ENCODE results near the gene FRYL.
"Not testable (repeated sequence)": the region's sequence is repeated elsewhere in the genome, so short reads cannot be mapped to it uniquely, and the experiment has no call there.

FRYL gene

DNA sequence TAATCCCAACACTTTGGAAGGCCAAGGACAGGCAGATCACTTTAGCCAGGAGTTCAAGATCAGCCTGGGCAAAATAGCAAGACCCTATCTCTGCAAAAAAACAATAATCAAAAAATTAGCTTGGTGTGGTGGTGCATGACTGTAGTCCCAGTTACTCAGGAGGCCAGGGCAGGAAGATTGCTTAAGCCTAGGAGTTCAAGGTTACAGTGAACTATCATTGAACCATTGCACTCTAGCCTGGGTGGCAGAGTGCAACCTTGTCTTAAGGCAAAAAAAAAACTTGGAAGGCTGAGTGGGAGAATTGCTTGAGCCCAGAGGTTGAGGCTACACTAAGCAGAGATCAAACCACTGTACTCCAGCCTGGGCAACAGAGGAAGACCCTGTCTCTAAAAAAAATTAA, 5.2 kb upstream of the FRYL start:
- no peak for DNase-seq

DNA sequence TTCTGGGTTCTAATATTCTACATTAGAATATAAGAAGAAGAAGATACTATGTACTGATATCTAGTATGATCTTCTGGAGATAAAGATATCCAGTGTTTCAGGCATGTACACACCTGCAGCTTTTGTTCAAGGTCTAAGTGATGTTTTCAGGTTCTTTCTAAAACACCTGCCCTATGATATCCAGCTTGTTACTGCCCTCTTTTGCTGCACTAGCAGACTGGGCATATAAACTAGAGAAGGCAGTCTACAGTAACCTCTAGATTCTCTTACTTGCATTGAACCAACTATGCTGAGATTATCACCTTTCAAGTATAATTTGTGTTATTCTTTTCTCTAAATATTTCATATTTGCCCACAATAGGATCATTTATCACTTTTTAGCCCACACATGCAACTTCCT, 1.9 kb upstream of the FRYL start:
- DNase-seq: no peak

DNA sequence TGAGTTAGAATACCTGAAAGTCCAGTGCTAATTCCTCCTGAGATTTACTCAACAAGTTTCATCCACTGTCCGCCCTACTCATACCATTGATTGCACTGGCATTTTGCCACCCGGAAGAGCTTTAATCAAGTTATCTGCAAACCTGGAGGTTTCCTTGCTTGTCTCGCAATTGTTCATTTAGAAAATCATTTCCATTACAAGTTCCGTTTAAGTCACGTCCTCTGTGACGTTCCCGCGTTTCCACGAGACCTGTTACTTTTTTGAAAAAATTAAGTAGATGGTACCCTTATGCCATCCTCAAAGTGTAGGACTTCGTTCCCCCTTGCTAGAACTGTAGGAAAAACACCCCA, 761 bp upstream of the FRYL start:
- peak; percentile 30 for DNase-seq

DNA sequence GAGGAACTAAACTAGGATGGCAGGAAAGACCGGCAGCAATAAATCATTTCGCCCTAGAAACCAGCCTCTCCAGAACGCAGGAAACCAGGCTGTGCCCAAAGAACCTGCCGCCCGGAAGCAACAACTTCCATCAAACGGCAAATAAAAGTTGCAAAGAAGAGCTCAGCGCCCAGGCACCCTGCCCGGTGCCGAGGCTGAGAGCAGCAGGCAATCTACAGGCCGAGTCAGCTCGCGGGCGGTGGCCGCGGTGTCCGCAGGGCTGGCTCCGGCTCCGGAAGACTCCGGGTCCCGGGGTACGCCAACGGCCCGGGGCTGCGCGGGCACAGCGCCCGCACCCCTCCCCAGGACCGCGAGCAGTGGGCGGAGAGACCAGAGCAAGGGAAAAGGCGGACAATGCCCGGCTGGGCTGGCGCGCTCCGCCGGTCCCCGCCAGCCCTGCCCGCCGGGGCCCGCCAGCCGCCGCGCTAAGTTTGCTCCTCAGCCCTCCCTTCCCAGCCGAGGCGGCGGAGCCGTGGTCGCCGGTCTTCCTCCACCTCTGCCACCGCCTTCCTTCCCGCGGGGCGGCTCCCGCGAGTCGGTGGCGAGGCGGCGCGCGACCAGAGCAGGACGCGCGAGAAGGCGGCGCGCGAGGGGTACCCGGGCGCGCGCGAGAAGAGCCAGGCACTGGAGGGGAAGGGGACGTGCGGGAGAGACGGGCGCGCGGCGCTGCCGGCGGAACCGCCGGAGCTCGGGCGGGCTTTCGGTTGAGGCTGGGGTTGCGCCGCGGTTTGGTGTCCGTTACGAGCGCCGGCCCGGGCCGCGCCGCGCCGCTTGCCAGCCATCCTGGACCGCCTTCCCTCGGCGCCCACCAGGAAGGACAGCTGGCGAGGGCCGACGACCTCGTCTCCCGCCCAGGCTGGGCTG, 733 bp downstream of the FRYL start:
- peak; percentile 60 for DNase-seq

DNA sequence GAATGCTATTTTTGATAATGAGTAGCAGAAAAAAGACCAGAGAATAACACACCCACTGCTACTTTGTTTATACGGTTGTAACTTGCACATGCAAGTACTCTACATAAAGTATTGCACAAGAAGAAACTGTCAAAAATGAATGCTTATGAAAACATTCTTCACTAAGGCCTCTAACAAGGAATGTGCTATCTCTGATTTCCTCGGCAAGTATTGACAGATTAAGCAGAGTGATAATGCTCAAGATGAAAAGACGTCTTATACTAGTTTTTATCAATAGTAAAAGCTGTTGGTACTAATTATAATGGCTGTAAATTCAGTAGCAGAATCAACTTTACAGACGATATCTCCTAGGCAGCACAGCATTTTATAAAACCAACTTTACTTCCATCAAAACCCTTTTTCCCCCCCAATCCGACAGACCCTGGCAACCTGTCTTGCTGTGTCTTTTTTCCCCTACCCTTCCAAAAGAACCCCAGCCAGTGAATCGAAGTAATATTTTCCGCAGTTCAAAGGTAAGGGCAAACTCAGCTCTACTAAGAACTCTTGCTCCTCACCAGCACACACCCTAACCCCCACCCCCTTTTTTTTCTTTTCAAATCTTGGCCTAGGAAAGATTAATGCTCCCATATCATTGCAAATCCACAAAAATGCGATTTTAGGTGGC, 1.5 kb downstream of the FRYL start:
- DNase-seq: no peak

DNA sequence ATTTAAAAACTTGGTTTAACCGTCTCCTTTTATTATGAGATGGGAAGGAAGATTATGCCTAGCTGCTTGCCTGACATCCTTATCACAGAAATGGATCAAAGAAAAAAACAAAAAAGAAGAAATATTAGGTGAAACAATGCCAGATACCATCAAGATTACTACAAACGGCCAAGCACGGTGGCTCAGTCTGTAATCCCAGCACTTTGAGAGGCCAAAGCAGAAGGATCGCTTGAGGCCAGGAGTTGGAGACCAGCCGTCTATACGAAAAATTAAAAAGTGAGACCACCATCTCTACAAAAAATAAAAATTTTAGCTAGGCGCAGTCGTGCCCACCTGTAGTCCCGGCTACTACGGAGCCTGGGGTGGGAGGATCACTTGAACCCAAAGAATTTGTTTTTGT, 2.3 kb downstream of the FRYL start:
- DNase-seq: no peak

DNA sequence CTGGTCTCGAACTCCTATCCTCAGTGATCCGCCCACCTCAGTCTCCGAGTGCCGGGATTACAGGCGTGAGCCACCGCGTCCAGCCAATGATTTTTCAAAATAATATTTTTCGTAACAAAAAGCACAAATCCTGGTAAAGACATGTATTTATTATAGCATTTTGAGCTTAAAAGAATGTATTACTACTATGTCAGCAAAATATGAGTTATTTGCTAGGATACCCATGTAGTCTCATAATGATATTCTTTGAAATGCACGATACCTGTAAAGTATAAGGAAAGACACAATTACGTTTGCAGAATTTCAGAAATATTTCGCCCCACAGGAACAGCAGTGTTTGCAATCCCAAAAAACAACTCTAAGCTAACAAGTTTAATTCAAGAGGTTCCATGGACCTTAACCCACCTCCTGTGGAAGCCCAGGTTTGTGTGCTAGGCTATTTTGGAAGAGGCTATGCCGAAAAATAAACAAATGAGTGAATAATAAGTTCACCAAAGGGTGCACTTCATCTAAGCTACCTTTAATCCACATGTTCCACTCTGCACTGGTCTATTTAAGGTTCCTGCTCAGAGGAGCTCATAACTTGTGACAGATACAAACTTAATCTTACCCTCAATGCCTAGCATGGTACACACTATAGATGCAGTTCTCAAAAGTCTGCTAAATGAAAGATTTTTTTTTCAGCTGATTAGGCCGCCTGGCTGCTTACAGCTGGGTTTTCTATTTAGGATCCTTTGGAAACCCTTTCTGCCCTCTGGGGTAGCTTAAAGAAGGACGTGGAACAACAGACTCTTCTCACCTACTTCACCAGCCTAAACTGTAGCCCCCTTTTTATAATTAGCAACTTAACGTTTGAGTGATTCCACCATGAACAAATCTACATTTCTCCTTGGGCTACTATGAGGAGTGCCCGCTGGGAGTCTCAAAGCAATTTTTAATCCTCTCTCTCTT, 5.0 kb downstream of the FRYL start:
- no peak for DNase-seq

DNA sequence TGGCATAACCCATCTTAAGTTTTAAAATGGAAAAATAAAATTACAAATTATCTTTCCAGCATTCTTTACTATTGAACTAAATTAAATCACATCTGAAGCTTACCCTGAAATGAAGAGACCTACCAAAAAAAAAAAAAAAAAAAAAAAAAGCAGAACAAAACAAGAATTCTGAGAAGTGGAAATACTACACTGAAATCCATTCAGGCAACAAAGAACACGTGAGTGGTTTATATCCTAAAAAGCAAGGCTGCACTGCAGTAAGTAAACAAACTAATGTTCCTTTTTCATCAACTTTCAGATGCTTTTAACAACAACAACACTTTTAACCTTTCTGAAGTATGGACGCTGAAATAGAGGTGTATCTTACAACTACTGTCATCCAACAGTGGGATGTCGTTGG, 7.5 kb downstream of the FRYL start:
- no peak for DNase-seq

DNA sequence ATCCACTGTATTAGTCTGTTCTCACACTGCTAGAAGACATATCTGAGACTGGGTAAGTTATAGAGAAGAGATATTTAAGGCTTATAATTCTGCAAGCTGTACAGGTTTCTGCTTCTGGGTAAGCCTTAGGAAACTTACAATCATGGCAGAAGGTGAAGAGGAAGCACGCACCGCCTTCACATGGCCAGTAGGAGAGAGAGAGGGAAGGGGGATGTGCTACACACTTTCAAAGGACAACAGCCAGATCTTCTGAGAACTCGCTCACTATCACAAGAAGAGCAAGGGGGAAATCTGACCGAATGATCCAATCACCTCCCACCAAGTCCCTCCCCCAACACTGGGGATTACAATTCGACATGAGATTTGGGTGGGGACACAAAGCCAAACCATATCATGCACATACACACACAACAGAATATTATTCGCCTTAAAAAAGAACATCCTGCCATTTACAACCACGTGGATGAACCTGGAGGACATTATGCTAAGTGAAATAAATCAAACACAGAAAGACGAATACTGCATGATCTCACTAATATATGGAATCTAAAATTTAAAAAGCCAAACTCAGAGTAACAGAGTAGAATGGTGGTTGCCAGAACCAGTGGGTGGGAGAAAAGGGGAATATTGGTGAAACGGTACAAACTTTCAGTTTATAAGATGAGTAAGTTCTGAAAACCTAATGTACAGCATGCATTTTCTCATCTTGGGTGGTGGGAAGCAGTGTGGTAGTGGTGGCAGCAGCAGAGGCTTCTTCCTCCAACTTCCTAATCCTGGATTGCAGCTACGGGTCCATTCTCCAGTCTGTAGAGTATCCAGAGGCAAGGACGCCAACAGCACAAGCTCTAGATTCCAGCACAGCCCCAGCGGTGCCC, 12.8 kb downstream of the FRYL start:
- DNase-seq: no peak

DNA sequence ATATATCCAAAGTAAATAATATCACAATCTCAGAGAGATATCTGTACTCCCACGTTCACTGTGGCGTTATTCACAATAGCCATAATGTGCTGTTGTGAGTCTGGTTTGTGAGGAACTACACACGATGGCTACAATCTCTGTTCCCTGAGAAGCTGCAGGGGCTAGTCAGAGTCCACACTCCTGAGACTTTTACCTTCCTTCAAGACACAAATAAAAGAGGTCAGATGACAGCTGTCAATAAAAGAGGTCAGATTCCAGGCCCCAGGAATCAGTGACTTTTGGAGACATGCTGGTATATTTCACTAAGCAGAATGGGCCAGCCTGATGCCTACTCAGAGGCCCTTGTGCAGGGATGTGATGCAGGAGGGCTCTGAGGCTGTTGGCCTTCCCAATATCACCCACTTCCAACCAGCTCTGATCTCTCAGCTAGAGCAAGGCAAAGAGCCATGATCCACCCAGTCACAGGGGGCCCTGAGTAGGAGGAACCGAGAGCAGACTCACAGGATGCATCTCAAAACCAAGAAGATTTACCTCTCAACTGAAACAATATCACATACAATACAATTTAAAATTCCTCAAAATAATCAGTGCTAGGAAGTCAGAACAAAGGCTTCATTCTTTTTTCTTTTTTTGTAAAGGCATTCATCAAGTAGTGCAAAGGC, 13.8 kb downstream of the FRYL start:
- no peak for DNase-seq

DNA sequence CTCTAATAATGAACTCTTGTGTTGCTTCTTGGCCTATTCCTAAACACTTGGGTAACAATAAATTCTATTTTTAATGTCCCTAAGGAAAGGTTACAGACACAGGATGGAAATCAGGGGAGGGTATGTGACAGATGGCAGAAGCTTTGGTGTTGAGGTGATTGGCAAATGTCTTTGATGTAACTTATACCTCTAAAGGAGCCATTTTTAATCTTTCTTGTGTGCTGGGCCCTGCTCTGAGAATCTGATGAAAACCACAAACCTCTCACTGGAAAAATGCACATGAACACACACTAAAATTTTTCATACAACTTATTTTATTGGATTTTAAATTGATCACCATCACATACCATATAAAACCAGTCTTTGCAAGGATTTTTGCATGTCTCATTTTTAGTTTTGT, 17.7 kb downstream of the FRYL start:
- no peak for DNase-seq

DNA sequence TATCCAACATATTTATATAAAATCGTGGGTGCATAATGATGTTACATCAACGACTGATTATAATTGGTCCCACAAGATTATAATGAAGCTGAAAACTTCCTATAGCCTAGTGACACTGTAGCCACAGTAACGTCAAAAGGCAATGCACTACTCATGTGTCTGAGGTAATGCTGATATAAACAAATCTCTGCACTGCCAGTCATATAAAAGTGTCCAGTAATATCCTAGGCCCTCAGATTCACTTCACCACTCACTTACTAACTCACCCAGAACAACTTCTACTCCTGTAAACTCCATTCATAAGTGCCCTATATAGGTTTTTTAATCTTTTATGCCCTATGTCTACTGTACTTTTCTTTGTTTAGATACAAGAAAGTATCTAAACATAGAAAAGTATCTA, 18.8 kb downstream of the FRYL start:
- no peak for DNase-seq

DNA sequence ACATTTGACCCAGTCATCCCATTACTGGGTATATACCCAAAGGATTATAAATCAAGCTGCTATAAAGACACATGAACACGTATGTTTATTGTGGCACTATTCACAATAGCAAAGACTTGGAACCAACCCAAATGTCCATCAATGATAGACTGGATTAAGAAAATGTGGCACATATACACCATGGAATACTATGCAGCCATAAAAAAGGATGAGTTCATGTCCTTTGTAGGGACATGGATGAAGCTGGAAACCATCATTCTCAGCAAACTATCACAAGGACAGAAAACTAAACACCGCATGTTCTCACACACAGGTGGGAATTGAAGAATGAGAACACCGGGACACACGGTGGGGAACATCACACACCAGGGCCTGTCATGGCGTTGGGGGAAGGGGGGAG, 21.4 kb downstream of the FRYL start:
- DNase-seq: not testable (repeated sequence)

DNA sequence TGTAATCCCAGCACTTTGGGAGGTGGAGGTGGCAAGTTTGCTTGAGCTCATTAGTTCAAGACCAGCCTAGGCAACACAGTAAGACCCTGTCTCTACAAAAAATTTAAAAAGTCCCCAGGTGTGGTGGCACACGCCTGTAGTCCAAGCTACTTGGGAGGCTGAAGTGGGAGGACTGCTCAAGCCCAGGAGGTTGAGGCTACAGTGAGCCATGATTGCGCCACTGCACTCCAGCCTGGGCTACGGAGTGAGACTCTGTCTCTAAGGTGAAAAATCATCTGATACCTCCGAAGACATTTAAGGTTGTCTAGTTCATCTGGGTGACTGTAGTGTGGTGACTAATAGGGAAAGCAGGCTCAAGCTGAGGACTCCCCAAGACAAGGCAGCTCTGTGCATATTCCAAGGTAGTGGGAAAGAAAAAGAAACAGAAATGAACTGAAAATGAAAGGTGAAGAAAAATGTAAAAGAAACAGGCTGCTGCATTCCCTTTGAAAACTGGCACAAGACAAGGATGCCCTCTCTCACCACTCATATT, 23.3 kb downstream of the FRYL start:
- no peak for DNase-seq

DNA sequence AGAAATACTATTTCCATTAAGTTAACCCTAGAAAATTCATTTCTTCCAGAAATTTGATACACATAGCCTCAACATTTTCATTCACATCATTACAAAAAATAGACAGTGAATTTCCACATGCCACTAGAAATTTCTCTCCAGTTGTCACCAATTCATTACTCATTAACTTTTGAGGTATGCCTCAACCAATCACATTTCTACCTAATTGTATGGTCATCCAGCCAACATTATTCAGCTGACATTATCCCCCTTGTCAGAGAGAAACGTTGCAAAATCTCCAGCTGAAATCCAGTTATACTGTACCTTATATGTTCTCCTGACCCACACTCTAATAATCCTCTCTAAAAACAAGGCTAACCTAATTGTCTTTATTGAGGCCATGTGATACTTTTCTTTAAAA, 24.8 kb downstream of the FRYL start:
- no peak for DNase-seq

DNA sequence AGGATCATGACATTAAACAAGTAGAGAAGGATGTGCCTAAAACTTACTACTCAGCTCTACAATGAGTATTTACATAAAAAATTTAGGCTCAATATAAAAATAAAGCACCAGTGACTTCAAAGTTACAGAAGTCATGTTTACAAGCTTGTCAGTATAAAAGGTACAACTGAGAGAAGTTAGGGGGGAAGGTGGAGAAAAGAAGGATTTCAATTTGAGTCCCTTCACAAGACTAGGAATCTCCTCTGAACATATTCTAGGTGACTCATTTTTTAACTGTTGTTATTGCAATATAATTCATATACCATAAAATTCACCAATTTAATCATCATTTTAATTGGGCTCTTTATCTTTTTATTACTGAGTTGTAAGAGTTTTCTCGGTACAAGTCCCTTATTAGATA, 26.9 kb downstream of the FRYL start:
- no peak for DNase-seq

DNA sequence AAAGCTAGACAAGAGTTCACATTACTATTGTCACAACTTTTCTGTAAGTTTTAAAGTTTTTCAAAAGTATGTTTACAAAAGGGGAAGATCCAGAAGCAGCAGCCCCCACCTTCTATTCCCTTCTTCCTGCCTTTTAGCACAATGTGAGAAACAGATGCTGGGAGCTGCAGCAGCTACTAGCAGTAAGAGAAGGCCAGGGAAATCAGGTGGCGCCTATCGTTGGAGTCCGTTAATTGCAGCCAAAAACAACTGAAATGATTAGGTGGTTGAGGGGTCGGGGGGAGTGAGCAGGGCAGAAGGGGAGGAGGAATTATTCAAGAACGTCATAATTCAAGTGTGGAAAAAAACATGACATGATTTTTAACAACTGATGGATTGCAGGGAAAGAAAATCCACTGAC, 27.4 kb downstream of the FRYL start:
- DNase-seq: no peak

DNA sequence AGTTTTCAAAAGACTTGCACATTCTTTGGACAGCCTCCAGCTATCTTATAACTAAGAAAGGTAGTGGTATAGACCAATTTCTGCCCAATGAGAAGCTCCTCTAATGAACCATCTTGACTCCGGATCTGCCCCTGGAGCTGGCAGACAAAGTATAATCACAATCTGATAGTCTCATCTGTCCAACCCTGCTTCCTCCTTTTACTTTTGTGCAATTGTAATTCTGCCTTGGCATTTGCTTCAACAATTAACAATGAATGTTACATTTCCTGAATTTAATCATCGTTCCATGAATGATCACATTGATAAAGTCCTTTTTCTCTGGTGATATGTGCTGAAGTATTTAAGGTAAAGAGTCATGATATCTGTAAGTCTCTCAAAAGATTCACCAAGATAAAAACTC, 27.8 kb downstream of the FRYL start:
- no peak for DNase-seq

DNA sequence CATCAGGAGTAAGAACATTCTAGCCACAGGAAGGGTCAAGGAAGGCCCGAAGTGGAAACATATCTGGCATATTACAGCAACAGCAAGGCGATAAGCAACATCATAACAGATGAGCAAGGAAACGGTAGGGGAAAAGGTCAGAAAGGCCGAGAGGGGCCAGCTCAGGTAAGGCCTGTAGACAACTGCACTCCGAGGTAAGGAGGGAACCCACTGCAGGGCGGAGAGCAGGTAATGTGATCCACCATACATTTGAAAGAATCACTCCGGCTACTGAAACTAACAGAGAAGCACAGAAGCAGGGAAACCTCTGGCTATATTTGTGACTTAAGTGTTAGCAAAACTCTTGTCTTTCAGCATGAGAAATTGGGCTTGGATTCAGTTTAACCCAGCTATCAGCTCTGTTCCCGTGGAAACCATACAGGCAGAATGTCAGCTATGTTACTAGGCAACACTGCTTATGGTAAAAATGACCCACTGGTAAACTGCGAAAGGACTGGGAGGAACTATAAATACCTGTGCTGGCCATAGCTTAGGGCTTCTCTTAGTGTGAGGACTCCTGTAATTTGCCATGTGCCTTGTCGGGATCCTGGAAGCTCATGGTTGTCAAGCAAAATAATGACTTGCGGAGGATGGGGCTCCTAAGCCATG, 31.0 kb downstream of the FRYL start:
- no peak for DNase-seq

DNA sequence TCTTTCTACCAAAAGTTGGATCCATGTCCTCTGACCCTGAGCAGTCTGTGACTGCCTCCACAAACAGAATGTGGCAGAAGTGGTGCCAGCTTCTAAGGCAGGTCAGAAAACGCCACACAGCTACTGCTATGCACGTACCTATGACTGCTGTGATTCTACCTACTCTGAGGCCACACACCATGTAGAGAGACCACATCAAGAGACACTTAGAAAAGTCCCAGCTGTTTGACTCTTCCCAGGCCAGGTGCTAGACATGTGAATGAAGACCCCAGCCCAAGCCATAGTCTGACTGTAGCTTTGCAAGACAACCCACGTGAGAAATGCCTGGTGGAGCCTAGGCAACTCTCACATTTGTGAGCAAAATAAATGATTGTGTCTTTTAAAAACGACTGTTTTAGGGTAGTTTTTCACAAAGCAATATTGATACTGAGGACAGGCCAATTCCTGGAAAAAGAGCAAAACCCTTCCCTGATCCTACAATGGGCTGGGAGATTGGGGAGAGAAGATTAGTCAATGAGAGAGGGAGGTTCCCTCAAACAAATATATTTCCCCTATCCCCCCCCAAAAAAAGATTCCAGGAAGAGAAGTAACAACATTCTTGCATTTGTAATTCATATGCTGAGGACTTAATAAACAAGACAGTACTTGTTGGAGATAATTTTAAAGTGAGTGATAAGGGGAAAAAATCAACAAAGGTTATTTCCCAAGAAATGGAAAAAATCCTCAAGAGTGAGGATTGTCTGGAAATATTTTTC, 33.3 kb downstream of the FRYL start:
- DNase-seq: no peak

All from effector CD4-positive, alpha-beta T cell (primary cell).